Gastrocnemius medialis (tissue), 4 donors: Measurements from ENCODE around the gene PKP2.

Experiments used
- CTCF ChIP-seq, 5 experiments: fragments of 450-650 bp in 3 of 5; fragments of 200-600 bp in 2 of 5; sonication (generic) in 2 of 5; IDR thresholded peaks in 4 of 5; conservative IDR thresholded peaks in 1 of 5; 1 replicate in 4 of 5; 2 replicates in 1 of 5; pipeline ENCODE4 v1.5.1; 2016 to 2019; ENCODE audit warnings: antibody characterized with exemption in 5 of 5, mild to moderate bottlenecking in 3 of 5, moderate library complexity in 3 of 5
- POLR2A ChIP-seq, 2 donors: fragments of 450-650 bp; IDR thresholded peaks; one replicate each; pipeline ENCODE4 v1.6.1; 2017; ENCODE audit warnings: antibody characterized with exemption in 2 of 2, mild to moderate bottlenecking in 2 of 2, moderate library complexity in 2 of 2

- no peak for TF ChIP-seq CTCF (IDR thresholded peaks at IDR 0.05 in 4 of 5, conservative IDR thresholded peaks at IDR 0.05 in 1 of 5)
- TF ChIP-seq POLR2A (IDR thresholded peaks at IDR 0.05): no peak
These were observed 36.4 kb downstream of the PKP2 start for GRCh38 chr12:32860192-32860591.
